Heart left ventricle (tissue), 16 donors: ENCODE results near the gene CALML4. TPM values are rescaled to one million over a fixed set of nuclear protein-coding genes. Genes with fewer than 3 reads are reported as not detected.

Experiments used
- ATAC-seq, 4 donors: fragments of 200-7000 bp; cut with Tn5 transposase; one replicate each; pipeline ENCODE4 v1.9.1; 2020 to 2022; ENCODE audit warnings: moderate library complexity in 4 of 4, mild to moderate bottlenecking in 3 of 4, moderate number of reproducible peaks in 1 of 4
- DNase-seq, 5 donors: peaks; one replicate each; pipeline ENCODE4 v3.0.0-alpha.2; 2020
- H3K27ac ChIP-seq, 12 donors: fragments of 200-600 bp; sonication (generic) in 4 of 12; one replicate each; pipeline versions ENCODE4 v1.5.0 to v1.8.0; 2016 to 2022; ENCODE audit warnings: mild to moderate bottlenecking in 2 of 12
- H3K27me3 ChIP-seq, 9 donors: fragments of 200-600 bp; sonication (generic) in 2 of 9; one replicate each; pipeline versions ENCODE4 v1.5.1 to v1.8.0; 2016 to 2022; ENCODE audit warnings: mild to moderate bottlenecking in 3 of 9
- H3K36me3 ChIP-seq, 9 donors: fragments of 200-600 bp; sonication (generic) in 2 of 9; one replicate each; pipeline versions ENCODE4 v1.5.0 to v1.8.0; 2018 to 2022; ENCODE audit warnings: mild to moderate bottlenecking in 2 of 9
- H3K4me1 ChIP-seq, 12 donors: fragments of 200-600 bp; sonication (generic) in 4 of 12; one replicate each; pipeline versions ENCODE4 v1.5.0 to v1.8.0; 2016 to 2022; ENCODE audit warnings: mild to moderate bottlenecking in 3 of 12
- H3K4me3 ChIP-seq, 12 donors: fragments of 200-600 bp; sonication (generic) in 4 of 12; one replicate each; pipeline versions ENCODE4 v1.5.0 to v1.8.0; 2017 to 2022; ENCODE audit warnings: mild to moderate bottlenecking in 9 of 12, moderate library complexity in 4 of 12
- H3K9me3 ChIP-seq, 12 donors: fragments of 200-600 bp; sonication (generic) in 4 of 12; one replicate each; pipeline versions ENCODE4 v1.5.0 to v1.8.0; 2016 to 2022; ENCODE audit warnings: mild to moderate bottlenecking in 1 of 12
- CTCF ChIP-seq, 12 donors: fragments of 200-600 bp; sonication (generic) in 4 of 12; IDR thresholded peaks; one replicate each; pipeline versions ENCODE4 v1.5.0 to v1.8.0; 2018 to 2022; ENCODE audit warnings: antibody characterized with exemption in 12 of 12, mild to moderate bottlenecking in 5 of 12
- POLR2A ChIP-seq, 2 donors: fragments of 450-650 bp; IDR thresholded peaks; one replicate each; pipeline ENCODE4 v1.6.1; 2017; ENCODE audit warnings: antibody characterized with exemption in 2 of 2, mild to moderate bottlenecking in 2 of 2, moderate library complexity in 2 of 2
- WGBS, 4 donors: extraction: QIAGEN DNeasy Blood & Tissue Kit in 2 of 4; methylation state at CpG; one replicate each; pipeline versions ENCODE4 v1.1.5 to v1.1.7; 2013 to 2018; 5-methylcytosine and 5-hydroxymethylcytosine counted together
- intact Hi-C, 10 donors: fragments of 100-400 bp; cut with DNase I; formaldehyde crosslinking; loops; one replicate each; pipeline versions ENCODE4 v1.11.1 to v1.14.2; 2022
- polyA plus RNA-seq, 2 donors: library from polyadenylated mRNA; stranded (reverse); fragments of 200-250 nt; gene quantifications; one replicate each; pipeline ENCODE4 v1.2.3, GENCODE V29; 2013
- total RNA-seq, 9 donors: library from RNA; depleted of rRNA in 2 of 9; stranded (reverse); fragments of >200 nt in 2 of 9; fragmentation: NEBNext Ultra II Directional in 3 of 9; extraction: Animal tissue kit (Norgen Biotek cat#: 25700) in 3 of 9; gene quantifications; one replicate each; pipeline versions ENCODE4 v1.1.0 to v1.2.4, GENCODE V29; 2016 to 2023
- donor health status: ischemic (EF 13 %, LVEDD 7.1; RV severe dilation, severe dysfunction).
- donor health status: healthy with polysubstance abuse.
- donor health status: DM: no; HTN: yes; CAD: no.
- donor health status: DM: no; HTN: no; CAD: no.
- donor health status: ischemic (EF 25% LVEDD 6.9; RV normal size, moderate dysfunction).
- donor health status: ischemic (EF 25% LVEDD 5.7; RV mildly dilated, moderate dysfunction).
- donor health status: healthy.
- donor health status: DM: yes; HTN: yes; CAD: no.
- donor health status: ischemic (EF 35%, LVEDD 5.7; RV mildly dilated, moderate dysfunction).
- donor health status: nonischemic (EF 11% LVEDD 7.7; RV severe dilation, severe dysfunction).
- donor health status: DM: yes; HTN: yes; CAD: no.
- donor health status: PGD.
- donor health status: ischemic (EF 29% LVEDD 5.4; RV normal size, mild dysfunction).
- donor health status: nonischemic (EF 23%, LVEDD 6.1; RV moderate dilation, normal function).

The CALML4 gene
- total and polyA plus RNA-seq, 11 donors, result 0.21 to 6.6 (median 1.5) TPM

- ATAC-seq (no peak), DNase-seq (no peak)
- WGBS, 4 donors, result 6 to 68% (median 48%) methylated on average over 1 of the region's 1 CpG
- no peaks in the 10 kb centered on the region for H3K9me3 ChIP-seq
- intact Hi-C loops, result loop anchor here in 7 of 10 donors (2.0 to 10.0 kb wide), 7 partner anchors 92 to 295 kb away; partner anchors contain the start of gene PIAS1 (in 4 of the 7)
- TF ChIP-seq CTCF (IDR thresholded peaks at IDR 0.05), result no peak
- no peak for TF ChIP-seq POLR2A (IDR thresholded peaks at IDR 0.05)
- no peak overlapping the region for H3K4me3 ChIP-seq
- peaks cover 0 to 85% (median 54%) of the 10 kb centered on the region in 9 donors for H3K36me3 ChIP-seq
- H3K27me3 ChIP-seq, result no peaks in the 10 kb centered on the region
- H3K27ac ChIP-seq, result no peak overlapping the region
- H3K4me1 ChIP-seq, result peaks cover 0 to 11% (median 4%) of the 10 kb centered on the region in 12 donors
These were observed 48.1 kb downstream of the CALML4 start for GRCh38 chr15:68157074-68157473.

GRCh38 chr15:68154923-68155559 is 50.1 kb downstream of the CALML4 start:
- no peaks in the 10 kb centered on the region for H3K9me3 ChIP-seq
- no peak overlapping the region for H3K4me3 ChIP-seq
- DNase-seq, result peak in 3 of 5 donors; percentile 32 to 41 (median 38)
- no peak overlapping the region for H3K27ac ChIP-seq
- WGBS, 4 donors, result 29 to 44% (median 33%) methylated on average over 4 of the region's 4 CpGs
- ATAC-seq, result peak in 3 of 4 donors; percentile 34 to 63 (median 58)
- intact Hi-C loops, result loop anchor here (1.0 to 10.0 kb wide), 10 partner anchors 90 to 293 kb away; partner anchors contain the start of gene PIAS1 (in 6 of the 10)
- H3K36me3 ChIP-seq, result peaks cover 0 to 74% (median 38%) of the 10 kb centered on the region in 9 donors
- H3K27me3 ChIP-seq, result no peaks in the 10 kb centered on the region
- peaks cover 0 to 11% (median 4%) of the 10 kb centered on the region in 12 donors for H3K4me1 ChIP-seq
- TF ChIP-seq CTCF (IDR thresholded peaks at IDR 0.05), result peak; percentile 56 to 90 (median 80)
- no peak for TF ChIP-seq POLR2A (IDR thresholded peaks at IDR 0.05)

GRCh38 chr15:68152342-68152741 is 52.8 kb downstream of the CALML4 start:
- DNase-seq, result no peak
- no peak for ATAC-seq
- H3K4me1 ChIP-seq, result peaks cover 0 to 11% (median 4%) of the 10 kb centered on the region in 12 donors
- intact Hi-C loops, result loop anchor here in 5 of 10 donors (2.0 to 10.0 kb wide), 5 partner anchors 88 to 290 kb away; partner anchors contain the start of gene PIAS1 (in 4 of the 5)
- TF ChIP-seq CTCF (IDR thresholded peaks at IDR 0.05), result no peak
- no peak for TF ChIP-seq POLR2A (IDR thresholded peaks at IDR 0.05)
- 93 to 98% (median 97%) methylated on average over 2 of the region's 2 CpGs for WGBS, 4 donors
- peaks cover 0 to 50% (median 33%) of the 10 kb centered on the region in 9 donors for H3K36me3 ChIP-seq
- no peak overlapping the region for H3K4me3 ChIP-seq
- H3K27me3 ChIP-seq, result no peaks in the 10 kb centered on the region
- H3K9me3 ChIP-seq, result no peaks in the 10 kb centered on the region
- no peak overlapping the region for H3K27ac ChIP-seq

- H3K36me3 ChIP-seq, result peaks cover 0 to 59% (median 42%) of the 10 kb centered on the region in 9 donors
- intact Hi-C loops, result loop anchor here in 5 of 10 donors (5.0 to 10.0 kb wide), 4 partner anchors 86 to 246 kb away; partner anchors contain the start of gene PIAS1 (in 4 of the 5)
These were observed 53.9 kb downstream of the CALML4 start for GRCh38 chr15:68151277-68151676.

More at GRCh38 chr15:68151277-68151676, 53.9 kb downstream of the CALML4 start:
- TF ChIP-seq CTCF (IDR thresholded peaks at IDR 0.05) (no peak), POLR2A (IDR thresholded peaks at IDR 0.05) (no peak)
- peaks cover 0 to 10% (median 4%) of the 10 kb centered on the region in 12 donors for H3K4me1 ChIP-seq
- WGBS, 4 donors, result 92 to 100% (median 99%) methylated on average over 1 of the region's 1 CpG
- H3K27ac ChIP-seq, result no peak overlapping the region
- no peaks in the 10 kb centered on the region for H3K9me3 ChIP-seq
- ATAC-seq (no peak), DNase-seq (no peak)
- no peaks in the 10 kb centered on the region for H3K27me3 ChIP-seq
- H3K4me3 ChIP-seq, result no peak overlapping the region
